Measurements from ENCODE around the gene PITPNM3.

The PITPNM3 gene

GRCh38 chr17:6551356-6551755 is 5.0 kb downstream of the PITPNM3 start:
- no peak for DNase-seq

DNA sequence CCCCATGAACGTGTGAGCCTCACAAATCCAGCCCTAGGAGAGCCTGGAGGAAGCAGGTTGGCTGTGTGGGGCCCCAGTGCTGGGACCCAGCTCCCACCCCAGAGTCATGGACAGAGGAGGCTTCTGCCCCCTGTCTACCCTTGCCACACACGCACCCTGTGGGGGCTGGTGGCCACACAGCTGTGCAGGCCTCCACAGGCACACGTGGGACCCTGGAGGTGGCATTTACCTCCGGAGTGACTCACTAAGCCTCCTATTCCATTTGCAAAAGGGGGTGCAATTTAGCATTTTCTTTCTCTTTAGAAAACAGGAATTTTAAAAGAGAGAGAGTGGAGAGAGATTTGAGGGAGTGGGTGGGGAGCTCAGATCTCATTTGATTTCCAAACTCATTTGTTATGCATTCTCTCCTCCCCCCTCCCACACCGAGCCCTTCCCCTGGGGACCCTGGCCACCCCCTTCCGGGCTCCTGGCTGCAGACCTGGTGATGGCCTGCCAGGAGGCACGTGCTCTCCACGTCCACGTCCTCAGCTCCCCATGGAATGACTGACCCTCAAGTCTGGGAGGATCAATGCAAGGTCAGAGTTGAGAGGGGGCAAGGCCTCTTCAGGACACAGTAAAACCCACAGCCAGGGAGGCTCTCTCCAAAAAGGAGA is 6.8 kb downstream of the PITPNM3 start:
- DNase-seq, result no peak

DNA sequence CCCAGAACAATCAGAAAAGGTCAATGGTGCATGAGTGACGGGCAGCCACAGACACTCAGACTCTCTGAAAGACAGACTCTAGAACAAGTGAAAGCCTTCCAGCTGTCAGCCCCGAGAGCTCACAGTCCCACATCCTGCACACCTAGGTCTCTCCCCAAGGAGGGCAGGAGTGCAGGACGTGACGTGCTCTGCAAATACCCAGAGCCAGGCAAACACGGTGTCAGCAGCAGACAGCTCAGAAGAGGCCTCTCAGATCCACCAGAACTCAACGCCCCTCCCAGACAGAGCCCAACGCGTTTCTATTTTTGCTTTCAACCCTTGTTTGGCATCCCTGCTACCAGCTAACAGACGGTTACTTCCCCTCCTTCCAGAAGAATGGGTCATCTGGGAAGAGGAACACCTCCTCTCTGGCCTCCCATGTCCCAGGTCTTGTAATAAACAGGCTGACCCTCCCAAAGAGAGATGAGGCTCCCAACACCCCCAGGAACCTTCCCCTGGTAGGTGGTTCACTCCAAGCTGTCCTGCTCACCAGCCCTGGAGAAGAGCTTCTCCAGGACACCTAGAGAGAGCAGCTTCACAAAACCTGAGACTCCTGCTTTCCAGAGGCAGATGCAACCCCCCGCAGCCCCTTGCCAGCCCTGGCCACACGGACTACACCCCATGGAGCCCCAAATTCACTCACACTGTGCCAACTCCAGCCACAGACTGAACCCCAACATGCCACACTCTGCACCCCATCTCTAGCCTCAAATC is 7.6 kb downstream of the PITPNM3 start:
- peak; percentile 59 for DNase-seq

DNA sequence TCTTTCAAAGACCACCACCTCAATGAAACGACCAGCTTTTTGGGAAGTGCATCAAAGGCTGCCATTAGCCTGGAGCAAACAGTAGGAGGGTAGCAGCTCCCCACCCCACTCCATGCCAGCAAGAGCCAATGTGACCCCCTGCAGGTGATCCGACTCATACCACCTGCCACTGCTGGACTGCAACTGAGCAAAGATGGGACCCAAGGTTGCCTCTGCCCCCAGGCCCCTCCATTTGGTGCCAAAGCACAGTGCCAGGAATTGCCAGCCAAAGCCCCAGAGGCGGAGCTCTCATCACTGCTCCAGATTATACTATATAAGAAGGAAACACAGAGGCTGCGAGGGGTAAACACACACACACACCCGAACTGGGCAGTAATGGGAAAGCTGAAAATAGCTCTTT is 8.3 kb downstream of the PITPNM3 start:
- no peak for DNase-seq

GRCh38 chr17:6547336-6547735 is 9.0 kb downstream of the PITPNM3 start:
- peak; percentile 4 for DNase-seq

GRCh38 chr17:6546069-6546718 is 10.2 kb downstream of the PITPNM3 start:
- no peak for DNase-seq

- DNase-seq, result no peak
Measured at GRCh38 chr17:6545291-6545690, 11.1 kb downstream of the PITPNM3 start.

GRCh38 chr17:6544011-6544370 is 12.4 kb downstream of the PITPNM3 start:
- no peak for DNase-seq

DNA sequence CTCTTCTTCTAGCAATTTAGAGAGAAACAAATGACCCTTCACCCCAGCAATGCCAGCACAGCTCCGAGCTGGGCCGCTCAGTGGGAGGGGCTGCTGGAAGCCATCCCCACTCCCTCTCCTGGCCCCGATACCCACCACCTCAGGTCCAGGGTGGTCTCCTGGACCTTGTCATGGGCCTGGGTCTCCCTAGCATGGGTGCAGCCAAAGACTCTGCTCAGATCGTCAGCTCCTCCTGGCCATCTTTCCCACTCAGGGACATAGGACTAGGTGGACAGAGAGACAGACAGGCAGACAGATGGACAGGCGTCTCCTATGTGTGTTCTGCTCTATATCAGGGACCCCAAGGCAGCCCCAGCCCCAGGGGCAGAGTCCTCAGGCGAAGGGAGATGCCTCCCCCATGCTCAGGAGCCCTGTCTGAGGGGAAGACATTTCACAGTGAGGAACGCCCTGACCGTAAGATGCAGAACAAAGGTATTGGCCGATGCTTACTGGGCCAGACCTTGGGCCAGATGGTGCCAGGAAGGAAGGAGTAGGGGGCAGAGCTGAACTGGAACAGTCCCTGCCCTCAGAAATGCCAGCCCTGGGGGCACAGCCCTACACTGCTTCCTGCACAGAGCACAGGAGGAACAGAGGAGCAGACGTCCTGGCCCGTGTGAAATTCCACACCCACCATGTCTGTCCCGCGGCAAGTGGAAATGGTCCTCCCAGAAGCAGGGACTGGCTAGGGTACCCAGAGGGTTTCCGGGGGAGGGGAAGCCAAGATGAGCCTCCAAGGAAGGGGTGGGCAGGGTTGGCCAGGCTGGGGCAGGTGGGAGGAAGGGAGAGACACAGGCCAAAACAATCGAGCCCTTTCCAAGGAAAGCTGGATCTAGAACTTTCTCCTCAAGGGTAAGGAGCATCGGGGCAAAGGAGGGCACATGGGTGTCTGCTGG is 13.0 kb downstream of the PITPNM3 start:
- no peak for DNase-seq

GRCh38 chr17:6542577-6542976 is 13.8 kb downstream of the PITPNM3 start:
- no peak for DNase-seq

GRCh38 chr17:6541886-6542285 is 14.5 kb downstream of the PITPNM3 start:
- DNase-seq, result no peak

DNA sequence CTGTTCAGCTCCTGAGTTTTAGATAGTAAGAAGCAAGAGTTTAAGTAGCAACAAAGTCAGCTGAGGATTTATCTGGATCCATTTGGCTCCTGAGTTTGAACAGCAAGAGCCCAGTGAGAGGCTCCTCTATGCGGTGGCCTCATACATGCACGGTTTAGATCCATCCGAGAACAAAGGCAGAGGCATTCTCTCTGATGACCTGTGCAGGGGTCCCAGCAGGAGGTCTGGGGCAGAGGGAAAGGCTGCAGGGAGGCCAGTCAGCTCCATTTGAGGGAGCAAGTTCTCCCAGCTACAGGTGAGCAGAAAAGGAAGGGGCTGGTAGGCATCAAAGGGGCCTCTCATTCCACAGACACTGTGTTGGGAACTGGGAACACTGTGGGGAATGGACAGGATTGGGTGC is 16.5 kb downstream of the PITPNM3 start:
- no peak for DNase-seq

- no peak for DNase-seq
Measured at GRCh38 chr17:6536566-6537065, 19.7 kb downstream of the PITPNM3 start.

GRCh38 chr17:6536053-6536452 is 20.3 kb downstream of the PITPNM3 start:
- no peak for DNase-seq

- no peak for DNase-seq
Measured at GRCh38 chr17:6534846-6535514, 21.4 kb downstream of the PITPNM3 start.

DNA sequence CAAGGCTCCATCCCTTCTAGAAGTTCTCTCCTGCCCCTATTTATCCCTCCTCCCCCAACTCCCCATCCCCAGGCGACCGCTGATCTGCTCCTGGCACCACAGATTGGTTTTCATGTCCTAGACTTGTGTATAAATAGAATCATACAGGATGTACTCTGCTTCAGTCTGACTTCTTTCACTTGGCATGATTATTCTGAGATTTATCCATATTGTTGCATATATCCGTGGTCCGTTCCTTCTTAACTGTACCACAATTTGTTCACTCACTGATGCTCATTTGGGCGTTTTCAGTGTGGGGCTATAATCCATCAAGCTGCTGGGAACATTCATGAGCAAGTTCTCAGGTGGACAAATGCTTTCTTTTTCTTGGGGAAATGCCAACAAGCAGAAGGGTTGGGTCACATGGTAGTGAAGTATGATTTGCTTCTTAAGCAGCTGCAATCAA is 23.9 kb downstream of the PITPNM3 start:
- DNase-seq, result no peak

- DNase-seq, result no peak
Measured at GRCh38 chr17:6531575-6531974, 24.8 kb downstream of the PITPNM3 start.

DNA sequence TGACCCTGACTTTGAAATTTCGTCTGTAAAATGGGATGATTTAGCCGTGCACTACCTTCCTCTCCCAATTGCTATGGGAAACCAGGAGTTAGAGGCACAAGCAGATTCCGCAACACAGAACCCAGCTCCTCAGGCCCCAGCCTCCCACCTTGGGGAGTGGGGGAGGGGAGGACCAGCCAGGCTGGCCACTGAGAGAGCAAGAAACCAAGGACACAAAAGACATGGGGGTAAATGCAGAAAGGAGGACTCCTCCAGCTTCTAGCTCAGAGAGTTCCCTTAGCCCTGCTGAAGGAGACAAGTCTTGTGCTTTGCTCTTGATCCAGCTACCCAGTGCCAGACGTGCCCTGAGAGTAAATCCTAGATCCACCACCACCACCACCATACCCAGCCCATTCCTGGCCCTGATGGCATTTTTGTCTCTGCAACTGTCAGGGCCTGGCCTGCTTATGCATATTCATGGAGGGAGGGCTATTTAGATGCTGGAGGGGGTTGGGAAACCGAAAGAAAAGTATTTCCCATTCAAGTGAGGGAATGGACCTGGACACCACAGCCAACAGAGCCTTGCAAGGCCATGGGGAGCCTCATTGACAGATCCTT is 25.9 kb downstream of the PITPNM3 start:
- no peak for DNase-seq

DNA sequence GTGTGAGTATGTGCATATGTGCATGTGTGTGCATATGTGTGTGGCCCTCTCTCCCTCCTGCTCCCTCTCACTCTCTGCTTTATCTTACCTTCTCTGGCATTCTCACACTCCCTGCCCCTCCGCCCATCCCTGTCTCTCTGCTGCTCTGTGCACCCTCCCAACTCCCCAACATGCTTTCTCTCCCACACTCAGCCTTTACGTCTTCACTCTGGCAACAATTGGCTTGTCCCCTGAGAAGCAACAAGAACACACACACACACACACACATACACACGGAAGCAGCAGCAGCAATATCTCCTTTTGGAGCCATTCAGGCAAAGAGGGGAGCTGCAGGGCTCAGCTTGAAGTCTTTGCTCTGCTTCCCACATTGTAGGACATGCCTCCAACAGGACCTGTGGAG is 27.8 kb downstream of the PITPNM3 start:
- DNase-seq, result no peak

- DNase-seq, result no peak
Measured at GRCh38 chr17:6526362-6527152, 29.8 kb downstream of the PITPNM3 start.

- DNase-seq, result no peak
Measured at GRCh38 chr17:6525731-6526130, 30.6 kb downstream of the PITPNM3 start.
